Caco-2 (cell line): Measurements from ENCODE around the gene PCDHGA10. TPM values are rescaled to one million over a fixed set of nuclear protein-coding genes. Genes with fewer than 3 reads are reported as not detected.
"Not testable (repeated sequence)": the region's sequence is repeated elsewhere in the genome, so short reads cannot be mapped to it uniquely, and the experiment has no call there.

Experiments used
- BruUV-seq: library from RNA; stranded (reverse); fragments of 400-500 nt; replicated peaks from 2 replicates; lab custom pipeline; 2021; lab: Mats Ljungman, UMichigan
- CTCF ChIA-PET: fragments of 300-600 bp; sonication (Branson Sonifier 250); formaldehyde crosslinking; loops from one replicate; lab custom pipeline; 2022; ENCODE audit warnings: antibody characterized with exemption; lab: Charles Lee
- POLR2A ChIA-PET: fragments of 300-600 bp; sonication (Branson Sonifier 250); formaldehyde crosslinking; loops from one replicate; lab custom pipeline; 2022; ENCODE audit warnings: antibody characterized with exemption; lab: Charles Lee
- DNase-seq, 2 experiments: peaks; one replicate each; pipeline versions ENCODE4 v3.0.0 to v3.0.0-alpha.2; 2020 to 2022
- H3K27me3 ChIP-seq: replicated peaks from 2 replicates; pipeline ENCODE4 v1.6.0; 2011; ENCODE audit warnings: low read length; ENCODE audit not compliant: control insufficient read depth, insufficient read depth
- H3K36me3 ChIP-seq: 2 replicates; pipeline ENCODE4 v1.5.1; 2011; ENCODE audit warnings: low read length; ENCODE audit not compliant: control insufficient read depth, insufficient read depth
- H3K4me1 ChIP-seq: fragments of 250-450 bp; sonication (Bioruptor Pico); 2 replicates; pipeline ENCODE4 v1.5.1; 2020; ENCODE audit warnings: mild to moderate bottlenecking
- H3K4me3 ChIP-seq: 2 replicates; pipeline ENCODE4 v1.5.1; 2011; ENCODE audit warnings: low read depth, mild to moderate bottlenecking, control low read depth, low read length
- H3K9me3 ChIP-seq: fragments of 250-450 bp; sonication (Bioruptor Pico); 2 replicates; pipeline ENCODE4 v1.5.1; 2020; ENCODE audit warnings: mild to moderate bottlenecking, moderate library complexity
- H3K27ac Mint-ChIP-seq: one replicate; pipeline ENCODE4 v1.8.0; 2022; ENCODE audit warnings: mixed read lengths; ENCODE audit not compliant: unreplicated experiment
- H3K27me3 Mint-ChIP-seq: one replicate; pipeline ENCODE4 v1.8.0; 2022; ENCODE audit warnings: mixed read lengths; ENCODE audit not compliant: insufficient read depth, unreplicated experiment
- H3K36me3 Mint-ChIP-seq: one replicate; pipeline ENCODE4 v1.8.0; 2022; ENCODE audit warnings: mild to moderate bottlenecking, mixed read lengths; ENCODE audit not compliant: insufficient read depth, unreplicated experiment
- H3K4me1 Mint-ChIP-seq: one replicate; pipeline ENCODE4 v1.8.0; 2022; ENCODE audit warnings: low read depth, mixed read lengths; ENCODE audit not compliant: unreplicated experiment
- H3K4me3 Mint-ChIP-seq: one replicate; pipeline ENCODE4 v1.8.0; 2022; ENCODE audit warnings: mild to moderate bottlenecking, moderate library complexity, mixed read lengths; ENCODE audit not compliant: unreplicated experiment
- H3K9me3 Mint-ChIP-seq: one replicate; pipeline ENCODE4 v1.8.0; 2022; ENCODE audit warnings: mixed read lengths; ENCODE audit not compliant: unreplicated experiment
- CTCF ChIP-seq, 2 experiments: fragments of 200-600 bp in 1 of 2; IDR thresholded peaks; 1 replicate in 1 of 2; 2 replicates in 1 of 2; pipeline versions ENCODE4 v1.5.1 to v1.8.0; 2011 to 2022; ENCODE audit warnings: antibody characterized with exemption in 1 of 2, control low read depth in 1 of 2, inconsistent platforms in 1 of 2, low read depth in 1 of 2, low read length in 1 of 2, mild to moderate bottlenecking in 1 of 2, moderate library complexity in 1 of 2; ENCODE audit not compliant: insufficient read depth in 1 of 2, severe bottlenecking in 1 of 2, unreplicated experiment in 1 of 2
- intact Hi-C: fragments of 100-400 bp; cut with micrococcal nuclease; formaldehyde crosslinking; loops from one replicate; pipeline ENCODE4 v1.10.0; 2022; ENCODE audit not compliant: unreplicated experiment
- total RNA-seq: library from RNA; stranded (reverse); gene quantifications from 2 replicates; pipeline ENCODE4 v1.2.3, GENCODE V29; 2022

The PCDHGA10 gene
- total RNA-seq, 1 experiment from 2014 or later = 2.9 TPM

GRCh38 chr5:141432726-141433125 is 19.9 kb downstream of the PCDHGA10 start:
- H3K4me3 ChIP-seq, POLR2A ChIA-PET, H3K27ac Mint-ChIP-seq, BruUV-seq, H3K4me1 ChIP-seq, H3K4me3 Mint-ChIP-seq, H3K36me3 ChIP-seq, intact Hi-C loops, H3K4me1 Mint-ChIP-seq, H3K27me3 Mint-ChIP-seq, CTCF ChIA-PET, H3K9me3 ChIP-seq, H3K27me3 ChIP-seq, DNase-seq, H3K36me3 Mint-ChIP-seq: not testable (repeated sequence)
- H3K9me3 Mint-ChIP-seq = peaks cover 48% of the 10 kb centered on the region

GRCh38 chr5:141434006-141434405 is 21.2 kb downstream of the PCDHGA10 start:
- H3K36me3 Mint-ChIP-seq = peaks cover 7% of the 10 kb centered on the region
- intact Hi-C loops = no loop called here

DNA sequence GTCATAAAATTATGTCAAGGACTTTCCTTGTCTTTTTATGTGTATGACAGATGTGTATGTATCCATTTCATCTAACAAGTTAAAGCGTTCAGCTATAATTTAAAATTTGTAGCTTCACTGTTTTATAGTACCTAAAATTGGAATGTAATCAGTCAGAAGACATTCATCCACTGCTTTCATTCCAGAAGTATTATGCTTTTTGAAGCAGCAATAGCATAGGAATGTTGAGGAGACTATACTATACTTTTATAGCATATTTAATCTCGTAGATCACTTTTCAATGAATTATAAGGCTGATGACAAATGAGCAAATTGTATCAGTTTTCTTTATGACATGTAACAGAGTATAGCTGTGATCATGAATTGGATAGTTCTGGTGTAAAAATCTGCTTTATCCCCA is 24.4 kb downstream of the PCDHGA10 start:
- H3K4me3 Mint-ChIP-seq = no peak overlapping the region
- no peaks in the 10 kb centered on the region for H3K27me3 Mint-ChIP-seq
- Histone ChIP-seq H3K4me1 (no peaks in the 10 kb centered on the region), H3K4me3 (no peak overlapping the region), H3K9me3 (no peaks in the 10 kb centered on the region), H3K27me3 (no peaks in the 10 kb centered on the region), H3K36me3 (no peaks in the 10 kb centered on the region)
- H3K9me3 Mint-ChIP-seq = peaks cover 26% of the 10 kb centered on the region
- TF ChIP-seq CTCF (IDR thresholded peaks at IDR 0.05; ENCODE audit: insufficient read depth in 1 of 2, low read depth in 1 of 2, low read length in 1 of 2, severe bottlenecking in 1 of 2, unreplicated experiment in 1 of 2) = no peak
- intact Hi-C loops = no loop called here
- no peak for DNase-seq
- no peak overlapping the region for H3K27ac Mint-ChIP-seq
- H3K4me1 Mint-ChIP-seq = no peaks in the 10 kb centered on the region
- peaks cover 7% of the 10 kb centered on the region for H3K36me3 Mint-ChIP-seq
- POLR2A ChIA-PET = no interaction called here
- no TSS peak for BruUV-seq
- CTCF ChIA-PET = no interaction called here

More at GRCh38 chr5:141434006-141434405, 21.2 kb downstream of the PCDHGA10 start:
- no peak for TF ChIP-seq CTCF (IDR thresholded peaks at IDR 0.05; ENCODE audit: insufficient read depth in 1 of 2, low read depth in 1 of 2, low read length in 1 of 2, severe bottlenecking in 1 of 2, unreplicated experiment in 1 of 2)
- peaks cover 40% of the 10 kb centered on the region for H3K9me3 Mint-ChIP-seq
- no TSS peak for BruUV-seq
- Histone ChIP-seq H3K27me3 (no peaks in the 10 kb centered on the region), H3K9me3 (0 out of 2 replicates have a peak, but pooled peaks cover 6% of the 10 kb centered on the region), H3K4me1 (no peaks in the 10 kb centered on the region), H3K36me3 (no peaks in the 10 kb centered on the region), H3K4me3 (no peak overlapping the region)
- H3K4me1 Mint-ChIP-seq = no peaks in the 10 kb centered on the region
- no peak overlapping the region for H3K4me3 Mint-ChIP-seq
- ChIA-PET POLR2A (no interaction called here), CTCF (no interaction called here)
- no peaks in the 10 kb centered on the region for H3K27me3 Mint-ChIP-seq
- H3K27ac Mint-ChIP-seq = no peak overlapping the region
- no peak for DNase-seq
